ENCODE measurements around the gene PRSS27. TPM values are rescaled to one million over a fixed set of nuclear protein-coding genes. Genes with fewer than 3 reads are reported as not detected.

The PRSS27 gene
- 1.2 to 1.9 TPM (median 1.3 TPM) in 5 replicates for total RNA-seq (2022; extraction: Qiagen RNA extraction)

GRCh38 chr16:2720064-2720457 lies at the start of gene PRSS27:
PRSS27 (minus strand) TSS chr16:2720224; CDS start chr16:2720160, 64 bp downstream.

GRCh38 chr16:2752035-2752849 lies 32.2 kb upstream of the PRSS27 start, which contains the start of gene SRRM2:
SRRM2 (plus strand) TSS chr16:2752638; CDS start chr16:2756365, 3,727 bp downstream.

GRCh38 chr16:2682209-2683021 lies 37.6 kb downstream of the PRSS27 start, which contains the start of gene KCTD5:
KCTD5 (plus strand) TSS chr16:2682523; CDS start chr16:2682549, 26 bp downstream.

Other genes starting within 250 kb of the PRSS27 start
- 0.13 TPM in 1 of 5 replicates, not detected in the others for gene NTN3, start 248.9 kb downstream of the PRSS27 start, total RNA-seq (2022; extraction: Qiagen RNA extraction)
- gene TBC1D24, start 245.1 kb downstream of the PRSS27 start, total RNA-seq (2022; extraction: Qiagen RNA extraction), result 4.8 to 8.2 TPM (median 7.5 TPM) in 5 replicates
- 141 to 296 TPM (median 231 TPM) in 5 replicates for gene ATP6V0C, start 206.3 kb downstream of the PRSS27 start, total RNA-seq (2022; extraction: Qiagen RNA extraction)
- 14.0 to 31.4 TPM (median 25.0 TPM) in 5 replicates for gene AMDHD2, start 199.9 kb downstream of the PRSS27 start, total RNA-seq (2022; extraction: Qiagen RNA extraction)
- not detected in 5 replicates for gene CEMP1, start 188.8 kb downstream of the PRSS27 start, total RNA-seq (2022; extraction: Qiagen RNA extraction)
- 19.3 to 24.0 TPM (median 22.2 TPM) in 5 replicates for gene PDPK1, start 182.2 kb downstream of the PRSS27 start, total RNA-seq (2022; extraction: Qiagen RNA extraction)
- 34.0 to 45.4 TPM (median 42.5 TPM) in 5 replicates for gene KCTD5, start 37.7 kb downstream of the PRSS27 start, total RNA-seq (2022; extraction: Qiagen RNA extraction)
- gene SRRM2, start 32.4 kb upstream of the PRSS27 start, total RNA-seq (2022; extraction: Qiagen RNA extraction), result 334 to 476 TPM (median 408 TPM) in 5 replicates
- gene ELOB, start 57.1 kb upstream of the PRSS27 start, total RNA-seq (2022; extraction: Qiagen RNA extraction), result 484 to 531 TPM (median 518 TPM) in 5 replicates
- gene PRSS33, start 67.3 kb upstream of the PRSS27 start, total RNA-seq (2022; extraction: Qiagen RNA extraction), result not detected in 5 replicates
- gene PRSS41, start 78.2 kb upstream of the PRSS27 start, total RNA-seq (2022; extraction: Qiagen RNA extraction), result not detected in 5 replicates
- gene PRSS21, start 97.0 kb upstream of the PRSS27 start, total RNA-seq (2022; extraction: Qiagen RNA extraction), result 0.14 to 0.34 TPM (median 0.28 TPM) in 3 of 5 replicates, not detected in the others
- gene ZG16B, start 110.1 kb upstream of the PRSS27 start, total RNA-seq (2022; extraction: Qiagen RNA extraction), result 0.34 to 0.96 TPM (median 0.80 TPM) in 5 replicates
- 0.64 to 1.5 TPM (median 1.2 TPM) in 5 replicates for gene PRSS22, start 137.9 kb upstream of the PRSS27 start, total RNA-seq (2022; extraction: Qiagen RNA extraction)
- gene FLYWCH2, start 163.0 kb upstream of the PRSS27 start, total RNA-seq (2022; extraction: Qiagen RNA extraction), result 46.9 to 54.5 TPM (median 51.5 TPM) in 5 replicates
- gene FLYWCH1, start 191.7 kb upstream of the PRSS27 start, total RNA-seq (2022; extraction: Qiagen RNA extraction), result 17.9 to 33.6 TPM (median 27.0 TPM) in 5 replicates
- gene KREMEN2, start 244.1 kb upstream of the PRSS27 start, total RNA-seq (2022; extraction: Qiagen RNA extraction), result 0.88 to 2.6 TPM (median 2.2 TPM) in 5 replicates
- 34.2 to 48.3 TPM (median 47.2 TPM) in 5 replicates for gene PAQR4, start 249.1 kb upstream of the PRSS27 start, total RNA-seq (2022; extraction: Qiagen RNA extraction)

Measured in A549 treated with Mapracorat at 1 μM for 4 hours (cell line).